ENCODE results near the gene NDST3.

- TF ChIP-seq CTCF (IDR thresholded peaks at IDR 0.05) = no peak
- no peak for TF ChIP-seq POLR2A (IDR thresholded peaks at IDR 0.05)
Measured at GRCh38 chr4:118285931-118286330, 251.6 kb downstream of the NDST3 start.
